ENCODE results near the gene ASIC2. TPM values are rescaled to one million over a fixed set of nuclear protein-coding genes. Genes with fewer than 3 reads are reported as not detected.

ASIC2 gene
- total and polyA plus RNA-seq, 9 of the 15 experiments (the other 6 are each of a cell fraction or from before 2014, with no cell fraction given): not detected

- 0 out of 2 replicates have a peak, but pooled peaks have one; percentile 13 for TF ChIP-seq MYC (IDR thresholded peaks at IDR 0.05; ENCODE audit: low read depth, low read length)
- no peak for TF ChIP-seq MYC (CRISPR knock-in tag; IDR thresholded peaks at IDR 0.05; ENCODE audit: borderline replicate concordance, low read depth)
- TF ChIP-seq SMC3 (conservative IDR thresholded peaks at IDR 0.05; ENCODE audit: insufficient read depth, low read depth, low read length): peak; percentile 82
- peak; percentile 32; the same call in 1 of the 2 replicates for TF ChIP-seq RBFOX2 (IDR thresholded peaks at IDR 0.05; ENCODE audit: low read depth, low read length)
- TF ChIP-seq ATF3 (IDR thresholded peaks at IDR 0.05): no peak
- 0 out of 2 replicates have a peak, but pooled peaks have one; percentile 16 for TF ChIP-seq ATF3 (CRISPR knock-in tag; conservative IDR thresholded peaks at IDR 0.05)
- TF ChIP-seq, protein P1, sequence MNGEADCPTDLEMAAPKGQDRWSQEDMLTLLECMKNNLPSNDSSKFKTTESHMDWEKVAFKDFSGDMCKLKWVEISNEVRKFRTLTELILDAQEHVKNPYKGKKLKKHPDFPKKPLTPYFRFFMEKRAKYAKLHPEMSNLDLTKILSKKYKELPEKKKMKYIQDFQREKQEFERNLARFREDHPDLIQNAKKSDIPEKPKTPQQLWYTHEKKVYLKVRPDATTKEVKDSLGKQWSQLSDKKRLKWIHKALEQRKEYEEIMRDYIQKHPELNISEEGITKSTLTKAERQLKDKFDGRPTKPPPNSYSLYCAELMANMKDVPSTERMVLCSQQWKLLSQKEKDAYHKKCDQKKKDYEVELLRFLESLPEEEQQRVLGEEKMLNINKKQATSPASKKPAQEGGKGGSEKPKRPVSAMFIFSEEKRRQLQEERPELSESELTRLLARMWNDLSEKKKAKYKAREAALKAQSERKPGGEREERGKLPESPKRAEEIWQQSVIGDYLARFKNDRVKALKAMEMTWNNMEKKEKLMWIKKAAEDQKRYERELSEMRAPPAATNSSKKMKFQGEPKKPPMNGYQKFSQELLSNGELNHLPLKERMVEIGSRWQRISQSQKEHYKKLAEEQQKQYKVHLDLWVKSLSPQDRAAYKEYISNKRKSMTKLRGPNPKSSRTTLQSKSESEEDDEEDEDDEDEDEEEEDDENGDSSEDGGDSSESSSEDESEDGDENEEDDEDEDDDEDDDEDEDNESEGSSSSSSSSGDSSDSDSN (IDR thresholded peaks at IDR 0.05; ENCODE audit: borderline replicate concordance in 1 of 2, low read depth in 2 of 2, low read length in 2 of 2): 0 out of 4 replicates have a peak, but pooled peaks of 1 of the 2 experiments have one; percentile 59
- TF ChIP-seq MAZ (CRISPR knock-in tag; conservative IDR thresholded peaks at IDR 0.05 in 1 of 2, IDR thresholded peaks at IDR 0.05 in 1 of 2): peak in 1 of 2 experiments; percentile 32; a peak in 1 of 4 replicates
- TF ChIP-seq SMARCA4 (IDR thresholded peaks at IDR 0.05): peak; percentile 19; the same call in 1 of the 2 replicates
- TF ChIP-seq, protein P2, sequence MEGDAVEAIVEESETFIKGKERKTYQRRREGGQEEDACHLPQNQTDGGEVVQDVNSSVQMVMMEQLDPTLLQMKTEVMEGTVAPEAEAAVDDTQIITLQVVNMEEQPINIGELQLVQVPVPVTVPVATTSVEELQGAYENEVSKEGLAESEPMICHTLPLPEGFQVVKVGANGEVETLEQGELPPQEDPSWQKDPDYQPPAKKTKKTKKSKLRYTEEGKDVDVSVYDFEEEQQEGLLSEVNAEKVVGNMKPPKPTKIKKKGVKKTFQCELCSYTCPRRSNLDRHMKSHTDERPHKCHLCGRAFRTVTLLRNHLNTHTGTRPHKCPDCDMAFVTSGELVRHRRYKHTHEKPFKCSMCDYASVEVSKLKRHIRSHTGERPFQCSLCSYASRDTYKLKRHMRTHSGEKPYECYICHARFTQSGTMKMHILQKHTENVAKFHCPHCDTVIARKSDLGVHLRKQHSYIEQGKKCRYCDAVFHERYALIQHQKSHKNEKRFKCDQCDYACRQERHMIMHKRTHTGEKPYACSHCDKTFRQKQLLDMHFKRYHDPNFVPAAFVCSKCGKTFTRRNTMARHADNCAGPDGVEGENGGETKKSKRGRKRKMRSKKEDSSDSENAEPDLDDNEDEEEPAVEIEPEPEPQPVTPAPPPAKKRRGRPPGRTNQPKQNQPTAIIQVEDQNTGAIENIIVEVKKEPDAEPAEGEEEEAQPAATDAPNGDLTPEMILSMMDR (IDR thresholded peaks at IDR 0.05 in 2 of 3, conservative IDR thresholded peaks at IDR 0.05 in 1 of 3; ENCODE audit: insufficient read depth in 2 of 3, low read depth in 1 of 3, low read length in 3 of 3): peak; percentile 88 to 93 (median 89)
- no peak for TF ChIP-seq GTF2A2 (tag; IDR thresholded peaks at IDR 0.05)
- no peak for TF ChIP-seq KLF10 (CRISPR knock-in tag; IDR thresholded peaks at IDR 0.05)
- TF ChIP-seq DEAF1 (CRISPR knock-in tag; IDR thresholded peaks at IDR 0.05): peak; percentile 53; the same call in 1 of the 2 replicates
- 0 out of 2 replicates have a peak, but pooled peaks have one; percentile 49 for TF ChIP-seq TARDBP (IDR thresholded peaks at IDR 0.05)
- 0 out of 2 replicates have a peak, but pooled peaks have one; percentile 4 for TF ChIP-seq ATF7 (IDR thresholded peaks at IDR 0.05)
- TF ChIP-seq CREM (IDR thresholded peaks at IDR 0.05; ENCODE audit: low read depth): 0 out of 2 replicates have a peak, but pooled peaks have one; percentile 5
- TF ChIP-seq RAD21 (CRISPR knock-in tag; conservative IDR thresholded peaks at IDR 0.05 in 1 of 2, IDR thresholded peaks at IDR 0.05 in 1 of 2): peak; percentile 82 to 84
- TF ChIP-seq ARID1B (IDR thresholded peaks at IDR 0.05): 0 out of 2 replicates have a peak, but pooled peaks have one; percentile 7
- peak; percentile 73 for TF ChIP-seq CTBP1 (IDR thresholded peaks at IDR 0.05; ENCODE audit: borderline replicate concordance)
- TF ChIP-seq ZNF24 (IDR thresholded peaks at IDR 0.05): peak; percentile 65
Observed at GRCh38 chr17:32998111-32998886, 294.8 kb downstream of the ASIC2 start (continued).
